Prostate gland (tissue), 2 donors: ENCODE data around the gene PHF10. TPM values are rescaled to one million over a fixed set of nuclear protein-coding genes. Genes with fewer than 3 reads are reported as not detected.

Source experiments
- DNase-seq: peaks from one replicate; pipeline ENCODE4 v3.0.0-alpha.2; 2019; ENCODE audit warnings: low spot score
- H3K27ac ChIP-seq, 2 donors: fragments of 200-600 bp; sonication (generic); 2 replicates each; pipeline ENCODE4 v1.5.1; 2017 to 2019
- H3K27me3 ChIP-seq: fragments of 200-600 bp; sonication (generic); replicated peaks from 2 replicates; pipeline ENCODE4 v1.5.1; 2019; ENCODE audit not compliant: insufficient read depth
- H3K36me3 ChIP-seq, 2 donors: fragments of 200-600 bp; sonication (generic); 1 replicate in 1 of 2; 2 replicates in 1 of 2; pipeline versions ENCODE4 v1.5.1 to v1.8.1; 2017 to 2019
- H3K4me1 ChIP-seq: fragments of 200-600 bp; sonication (generic); replicated peaks from 2 replicates; pipeline ENCODE4 v1.5.1; 2019
- H3K4me3 ChIP-seq, 2 donors: fragments of 200-600 bp; sonication (generic); 2 replicates each; pipeline ENCODE4 v1.5.1; 2017 to 2019
- H3K9me3 ChIP-seq: fragments of 200-600 bp; sonication (generic); 2 replicates; pipeline ENCODE4 v1.5.1; 2017
- POLR2A ChIP-seq: fragments of 450-650 bp; IDR thresholded peaks from one replicate; pipeline ENCODE4 v1.6.1; 2016; ENCODE audit warnings: antibody characterized with exemption, mild to moderate bottlenecking
- POLR2AphosphoS5 ChIP-seq: sonication (generic); formaldehyde crosslinking; IDR thresholded peaks from one replicate; pipeline ENCODE4 v1.6.1; 2017; ENCODE audit warnings: antibody characterized with exemption
- WGBS: methylation state at CpG from one replicate; pipeline ENCODE4 v1.1.5; 2018; 5-methylcytosine and 5-hydroxymethylcytosine counted together
- intact Hi-C: fragments of 100-400 bp; cut with DNase I; formaldehyde crosslinking; loops from one replicate; pipeline ENCODE4 v1.14.2; 2022
- total RNA-seq, 2 donors: library from RNA; depleted of rRNA; stranded (reverse); fragments of >200 nt; gene quantifications; one replicate each; pipeline ENCODE4 v1.1.0, GENCODE V29; 2016
- TF ChIP-seq, protein P1 (sequence below), 4 experiments: fragments of 200-600 bp in 2 of 4; fragments of 450-650 bp in 2 of 4; sonication (generic) in 2 of 4; IDR thresholded peaks; 1 replicate in 3 of 4; 2 replicates in 1 of 4; pipeline ENCODE4 v1.5.1; 2016 to 2019; ENCODE audit warnings: antibody characterized with exemption in 4 of 4, mild to moderate bottlenecking in 2 of 4, moderate library complexity in 2 of 4

The PHF10 gene
- total RNA-seq, 2 donors from 2014 or later, result 45.9 to 50.4 TPM

DNA sequence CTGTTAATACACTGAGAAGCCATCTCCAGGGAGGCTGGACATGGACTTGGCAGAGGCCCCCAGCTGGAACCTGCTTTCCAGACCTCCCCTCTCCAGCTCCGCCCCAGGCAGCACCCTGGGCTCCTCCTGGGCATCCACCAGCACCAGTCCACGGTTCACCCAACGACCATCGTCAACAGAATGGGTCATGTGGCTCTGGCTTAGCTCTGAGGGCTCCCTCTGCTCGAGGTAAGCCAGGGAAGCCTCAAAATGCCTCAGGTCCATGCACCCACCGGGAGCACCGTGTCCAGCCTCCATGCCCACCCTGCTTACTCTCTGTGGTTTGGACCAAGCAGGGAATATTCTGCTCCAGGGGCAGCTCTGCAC lies 62.9 kb downstream of the PHF10 start:
- intact Hi-C loops, result no loop called here
- TF ChIP-seq POLR2AphosphoS5 (no peak), POLR2A (no peak)
- TF ChIP-seq, protein P1, sequence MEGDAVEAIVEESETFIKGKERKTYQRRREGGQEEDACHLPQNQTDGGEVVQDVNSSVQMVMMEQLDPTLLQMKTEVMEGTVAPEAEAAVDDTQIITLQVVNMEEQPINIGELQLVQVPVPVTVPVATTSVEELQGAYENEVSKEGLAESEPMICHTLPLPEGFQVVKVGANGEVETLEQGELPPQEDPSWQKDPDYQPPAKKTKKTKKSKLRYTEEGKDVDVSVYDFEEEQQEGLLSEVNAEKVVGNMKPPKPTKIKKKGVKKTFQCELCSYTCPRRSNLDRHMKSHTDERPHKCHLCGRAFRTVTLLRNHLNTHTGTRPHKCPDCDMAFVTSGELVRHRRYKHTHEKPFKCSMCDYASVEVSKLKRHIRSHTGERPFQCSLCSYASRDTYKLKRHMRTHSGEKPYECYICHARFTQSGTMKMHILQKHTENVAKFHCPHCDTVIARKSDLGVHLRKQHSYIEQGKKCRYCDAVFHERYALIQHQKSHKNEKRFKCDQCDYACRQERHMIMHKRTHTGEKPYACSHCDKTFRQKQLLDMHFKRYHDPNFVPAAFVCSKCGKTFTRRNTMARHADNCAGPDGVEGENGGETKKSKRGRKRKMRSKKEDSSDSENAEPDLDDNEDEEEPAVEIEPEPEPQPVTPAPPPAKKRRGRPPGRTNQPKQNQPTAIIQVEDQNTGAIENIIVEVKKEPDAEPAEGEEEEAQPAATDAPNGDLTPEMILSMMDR (IDR thresholded peaks at IDR 0.05), result no peak
- no peak for DNase-seq
- Histone ChIP-seq H3K27me3 (no peaks in the 10 kb centered on the region), H3K27ac (no peak overlapping the region), H3K4me3 (no peak overlapping the region), H3K4me1 (no peaks in the 10 kb centered on the region), H3K9me3 (no peaks in the 10 kb centered on the region), H3K36me3 (no peaks in the 10 kb centered on the region)
- 92% methylated on average over 7 of the region's 7 CpGs for WGBS

GRCh38 chr6:169660751-169661390 lies 63.4 kb downstream of the PHF10 start:
- H3K4me3 ChIP-seq, result no peak overlapping the region
- no peak overlapping the region for H3K27ac ChIP-seq
- 93% methylated on average over 26 of the region's 26 CpGs for WGBS
- no peaks in the 10 kb centered on the region for H3K36me3 ChIP-seq
- no peaks in the 10 kb centered on the region for H3K9me3 ChIP-seq
- TF ChIP-seq POLR2AphosphoS5 (no peak), POLR2A (no peak)
- TF ChIP-seq, protein P1 (IDR thresholded peaks at IDR 0.05), result no peak
- DNase-seq, result no peak
- intact Hi-C loops, result no loop called here
- H3K4me1 ChIP-seq, result no peaks in the 10 kb centered on the region
- H3K27me3 ChIP-seq, result no peaks in the 10 kb centered on the region

DNA sequence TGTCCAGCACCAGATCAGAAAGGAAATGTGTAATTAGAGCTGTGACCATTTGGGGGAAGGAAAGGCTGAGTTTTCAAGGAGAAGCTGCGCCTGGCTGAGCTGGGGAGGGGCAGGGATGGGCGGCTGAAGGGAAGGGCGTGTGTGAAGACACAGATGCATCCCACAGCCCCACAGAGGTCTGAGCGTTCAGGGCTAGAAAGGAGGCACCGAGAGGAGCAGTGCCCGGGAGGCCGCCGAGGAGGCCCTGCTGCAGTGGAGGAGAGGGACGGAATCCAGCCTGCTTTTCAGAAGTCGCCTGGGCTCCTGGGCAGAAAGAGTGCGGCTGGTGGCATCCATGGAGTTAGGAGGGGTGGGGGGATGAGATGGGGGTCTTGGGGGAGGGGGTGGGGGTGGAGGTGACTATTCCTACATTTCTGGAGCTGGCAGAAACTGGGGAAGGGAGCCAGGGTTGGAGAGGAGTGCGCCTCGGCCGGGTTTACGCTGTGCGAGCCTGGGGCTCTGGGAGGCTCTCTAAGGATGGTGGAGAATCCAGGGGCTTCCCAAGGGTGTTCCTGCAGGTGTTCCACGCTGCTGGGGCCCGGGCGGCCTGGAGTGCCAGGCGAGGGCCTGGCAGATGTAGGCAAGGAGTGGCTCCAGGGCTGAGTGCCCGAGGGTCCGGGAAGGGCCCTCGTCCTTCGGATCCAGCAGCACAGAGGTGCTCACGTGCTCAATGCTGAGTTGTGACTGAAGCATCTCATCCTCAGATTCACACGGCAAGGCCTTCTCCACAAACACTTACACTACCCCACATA lies 64.3 kb downstream of the PHF10 start:
- DNase-seq, result no peak
- Histone ChIP-seq H3K4me1 (no peaks in the 10 kb centered on the region), H3K4me3 (no peak overlapping the region), H3K36me3 (no peaks in the 10 kb centered on the region), H3K27me3 (no peaks in the 10 kb centered on the region), H3K27ac (no peak overlapping the region), H3K9me3 (no peaks in the 10 kb centered on the region)
- intact Hi-C loops, result loop anchor here (10.0 kb wide), 1 partner anchor 705 kb away; no protein-coding TSS in a partner anchor
- TF ChIP-seq POLR2AphosphoS5 (no peak), POLR2A (no peak)
- TF ChIP-seq, protein P1 (IDR thresholded peaks at IDR 0.05), result no peak
- WGBS, result 93% methylated on average over 20 of the region's 26 CpGs

- Histone ChIP-seq H3K27me3 (no peaks in the 10 kb centered on the region), H3K36me3 (no peaks in the 10 kb centered on the region), H3K27ac (no peak overlapping the region), H3K9me3 (no peaks in the 10 kb centered on the region), H3K4me3 (no peak overlapping the region), H3K4me1 (no peaks in the 10 kb centered on the region)
- intact Hi-C loops, result loop anchor here (10.0 kb wide), 1 partner anchor 702 kb away; no protein-coding TSS in a partner anchor
- WGBS, result 84% methylated on average over 13 of the region's 13 CpGs
- no peak for TF ChIP-seq POLR2A
- TF ChIP-seq, protein P1 (IDR thresholded peaks at IDR 0.05), result no peak
- TF ChIP-seq POLR2AphosphoS5, result no peak
- no peak for DNase-seq
These were observed 67.1 kb downstream of the PHF10 start for GRCh38 chr6:169657284-169657610.
